ENCODE data around the gene PTPN5.

GRCh38 chr11:18785411-18785810 lies 6.2 kb downstream of the PTPN5 start:
- TF ChIP-seq CTCF (IDR thresholded peaks at IDR 0.05) (no peak), POLR2A (IDR thresholded peaks at IDR 0.05) (no peak)

Data from transverse colon (tissue), 3 donors.